KMS-11 (cell line): ENCODE measurements around the gene SREBF2.

Source experiments
- H2AFZ ChIP-seq: fragments of 200-600 bp; sonication (generic); 2 replicates; pipeline ENCODE4 v1.6.1; 2016; ENCODE audit warnings: antibody characterized with exemption, mixed run types, low read depth
- H3K27ac ChIP-seq: fragments of 200-600 bp; sonication (generic); 2 replicates; pipeline ENCODE4 v1.6.1; 2016; ENCODE audit warnings: mild to moderate bottlenecking, mixed run types
- H3K27me3 ChIP-seq: fragments of 200-600 bp; sonication (generic); 2 replicates; pipeline ENCODE4 v1.6.1; 2017; ENCODE audit warnings: mild to moderate bottlenecking, low read depth, mixed run types, moderate library complexity; ENCODE audit not compliant: insufficient read depth
- H3K36me3 ChIP-seq: fragments of 200-600 bp; sonication (generic); 2 replicates; pipeline ENCODE4 v1.6.1; 2017; ENCODE audit warnings: mild to moderate bottlenecking, mixed run types; ENCODE audit not compliant: insufficient read depth
- H3K4me1 ChIP-seq: fragments of 200-600 bp; sonication (generic); 2 replicates; pipeline ENCODE4 v1.6.1; 2016; ENCODE audit warnings: mild to moderate bottlenecking, low read depth, mixed run types; ENCODE audit not compliant: poor library complexity, severe bottlenecking
- H3K4me2 ChIP-seq: fragments of 200-600 bp; sonication (generic); 2 replicates; pipeline ENCODE4 v1.7.0; 2016; ENCODE audit warnings: mild to moderate bottlenecking, mixed run types
- H3K4me3 ChIP-seq: fragments of 200-600 bp; sonication (generic); IDR thresholded peaks from 2 replicates; pipeline ENCODE4 v1.6.1; 2017; ENCODE audit warnings: low read depth, low read length, mixed read lengths; ENCODE audit not compliant: insufficient read depth
- H3K79me2 ChIP-seq: fragments of 200-600 bp; sonication (generic); 2 replicates; pipeline ENCODE4 v1.6.1; 2016; ENCODE audit warnings: low read depth, mixed run types; ENCODE audit not compliant: insufficient read depth
- H3K9ac ChIP-seq: fragments of 200-600 bp; sonication (generic); 2 replicates; pipeline ENCODE4 v1.6.1; 2016; ENCODE audit warnings: mild to moderate bottlenecking, mixed run types
- H4K20me1 ChIP-seq: fragments of 200-600 bp; sonication (generic); 2 replicates; pipeline ENCODE4 v1.6.1; 2016; ENCODE audit warnings: mild to moderate bottlenecking, mixed run types; ENCODE audit not compliant: insufficient read depth
- CTCF ChIP-seq: fragments of 200-600 bp; sonication (generic); conservative IDR thresholded peaks from 2 replicates; pipeline ENCODE4 v1.6.1; 2017; ENCODE audit warnings: low read depth, mild to moderate bottlenecking, antibody characterized with exemption, low read length, moderate library complexity, mixed read lengths

Gene SREBF2

GRCh38 chr22:41870786-41871185, 37.9 kb downstream of the SREBF2 start:
- TF ChIP-seq CTCF: no peak
- Histone ChIP-seq H3K4me1 (peaks cover 2% of the 10 kb centered on the region), H2AFZ (no peak overlapping the region), H4K20me1 (no peaks in the 10 kb centered on the region), H3K36me3 (no peaks in the 10 kb centered on the region; the same call in 1 of the 2 replicates), H3K9ac (no peak overlapping the region), H3K27ac (no peak overlapping the region), H3K4me2 (no peak overlapping the region), H3K79me2 (peaks cover 2% of the 10 kb centered on the region; the same call in 1 of the 2 replicates), H3K27me3 (no peaks in the 10 kb centered on the region), H3K4me3 (no peak overlapping the region)

GRCh38 chr22:41873391-41873790, 40.5 kb downstream of the SREBF2 start:
- no peaks in the 10 kb centered on the region; the same call in 1 of the 2 replicates for H3K36me3 ChIP-seq
- H2AFZ ChIP-seq: no peak overlapping the region
- H3K4me2 ChIP-seq: no peak overlapping the region
- H3K27me3 ChIP-seq: no peaks in the 10 kb centered on the region
- H3K27ac ChIP-seq: no peak overlapping the region
- no peak overlapping the region for H3K9ac ChIP-seq
- H3K79me2 ChIP-seq: no peaks in the 10 kb centered on the region
- TF ChIP-seq CTCF: no peak
- no peaks in the 10 kb centered on the region for H4K20me1 ChIP-seq
- H3K4me1 ChIP-seq: peaks cover 2% of the 10 kb centered on the region
- no peak overlapping the region for H3K4me3 ChIP-seq

GRCh38 chr22:41874090-41874489, 41.2 kb downstream of the SREBF2 start:
- no peak for TF ChIP-seq CTCF
- Histone ChIP-seq H2AFZ (no peak overlapping the region), H3K4me3 (no peak overlapping the region), H3K27me3 (no peaks in the 10 kb centered on the region), H3K4me2 (no peak overlapping the region), H3K36me3 (peaks cover 3% of the 10 kb centered on the region; the same call in 1 of the 2 replicates), H3K4me1 (peaks cover 2% of the 10 kb centered on the region), H4K20me1 (no peaks in the 10 kb centered on the region), H3K79me2 (no peaks in the 10 kb centered on the region), H3K27ac (no peak overlapping the region), H3K9ac (no peak overlapping the region)

GRCh38 chr22:41875531-41876270, 42.8 kb downstream of the SREBF2 start:
- no peak for TF ChIP-seq CTCF
- Histone ChIP-seq H4K20me1 (no peaks in the 10 kb centered on the region), H3K9ac (no peak overlapping the region), H3K27me3 (no peaks in the 10 kb centered on the region), H2AFZ (no peak overlapping the region), H3K79me2 (no peaks in the 10 kb centered on the region), H3K4me3 (no peak overlapping the region), H3K27ac (no peak overlapping the region), H3K36me3 (peaks cover 4% of the 10 kb centered on the region; the same call in 1 of the 2 replicates), H3K4me2 (no peak overlapping the region), H3K4me1 (peaks cover 2% of the 10 kb centered on the region)
